HG03103 (cell line): ENCODE data around the gene C12orf56.

Experiments
- ATAC-seq: cut with Tn5 transposase; IDR thresholded peaks from one replicate; pipeline ENCODE4 v1.9.1; 2021; ENCODE audit warnings: low read depth; ENCODE audit not compliant: unreplicated experiment

Gene C12orf56, protein sequence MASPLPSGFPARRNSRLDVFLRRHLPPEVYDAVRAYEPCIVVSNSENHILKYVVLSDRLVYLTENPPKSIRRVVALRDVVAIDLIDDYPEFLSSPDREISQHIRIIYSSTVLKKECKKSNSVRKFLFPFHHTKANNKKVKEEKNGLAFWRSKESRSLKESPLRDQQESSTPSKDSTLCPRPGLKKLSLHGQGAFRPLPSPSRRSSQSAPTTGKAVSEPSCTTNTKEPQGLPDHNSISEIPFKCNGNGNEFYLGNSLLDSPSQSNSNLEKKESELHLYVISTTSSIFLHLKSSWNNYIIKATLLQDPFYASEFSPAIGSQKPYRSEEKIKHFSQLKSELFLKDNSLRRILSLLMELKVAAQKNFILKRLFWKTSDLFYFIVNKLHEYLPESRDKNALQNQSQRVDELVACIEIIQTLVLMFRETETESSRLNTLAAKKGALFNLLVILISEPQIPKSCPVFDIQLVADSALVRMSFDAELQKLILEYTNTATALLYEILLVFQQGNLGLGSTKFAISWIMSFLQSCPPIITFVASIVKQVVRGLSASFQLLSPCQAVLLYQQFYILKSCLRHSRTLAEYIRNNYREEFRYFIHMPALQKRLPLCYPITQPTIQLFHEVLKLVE

DNA sequence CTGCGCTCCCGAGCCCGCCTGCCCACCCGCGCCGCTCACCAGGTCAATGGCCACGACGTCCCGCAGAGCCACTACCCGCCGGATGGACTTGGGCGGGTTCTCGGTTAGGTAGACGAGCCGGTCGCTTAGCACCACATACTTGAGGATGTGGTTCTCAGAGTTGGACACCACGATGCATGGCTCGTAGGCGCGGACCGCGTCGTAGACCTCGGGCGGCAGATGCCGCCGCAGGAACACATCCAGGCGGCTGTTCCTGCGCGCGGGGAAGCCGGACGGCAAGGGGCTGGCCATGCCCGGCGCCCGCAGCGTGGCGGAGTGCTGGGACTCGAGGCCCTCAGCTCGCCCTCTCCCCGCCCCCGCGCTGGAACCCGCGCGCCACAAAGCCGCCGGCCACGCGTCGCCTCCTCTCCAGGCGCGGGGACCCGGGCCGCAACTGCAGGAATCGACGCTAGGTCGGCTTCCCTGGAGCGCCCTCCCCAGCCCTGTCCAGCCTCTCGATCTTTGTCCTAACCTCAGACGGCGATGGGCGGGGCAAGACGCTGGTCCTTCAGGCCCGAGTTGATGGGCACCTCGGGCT is at the start of gene C12orf56:
TSS of gene C12orf56 (minus strand) at position 484 of the 577 bp plus-strand sequence. CDS start at position 291, 193 bp downstream.
- no peak for ATAC-seq

DNA sequence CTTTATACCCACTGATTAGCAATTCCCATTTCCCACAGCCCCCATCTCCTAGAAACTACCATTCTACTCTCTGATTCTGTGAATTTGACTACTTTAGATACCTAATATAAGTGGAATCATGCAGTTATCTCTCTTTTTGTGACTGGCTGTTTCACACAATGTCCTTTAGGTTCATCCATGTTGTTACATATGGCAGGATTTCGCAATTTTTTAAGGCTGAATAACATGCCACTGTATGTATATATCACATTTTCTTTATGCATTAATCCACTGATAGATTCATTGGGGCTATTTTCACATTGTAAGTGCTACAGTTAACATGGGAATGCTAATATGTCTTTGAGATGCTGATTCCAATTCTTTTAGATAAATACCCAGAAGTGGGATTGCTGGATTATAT is 49.5 kb upstream of the C12orf56 start:
- no peak for ATAC-seq

DNA sequence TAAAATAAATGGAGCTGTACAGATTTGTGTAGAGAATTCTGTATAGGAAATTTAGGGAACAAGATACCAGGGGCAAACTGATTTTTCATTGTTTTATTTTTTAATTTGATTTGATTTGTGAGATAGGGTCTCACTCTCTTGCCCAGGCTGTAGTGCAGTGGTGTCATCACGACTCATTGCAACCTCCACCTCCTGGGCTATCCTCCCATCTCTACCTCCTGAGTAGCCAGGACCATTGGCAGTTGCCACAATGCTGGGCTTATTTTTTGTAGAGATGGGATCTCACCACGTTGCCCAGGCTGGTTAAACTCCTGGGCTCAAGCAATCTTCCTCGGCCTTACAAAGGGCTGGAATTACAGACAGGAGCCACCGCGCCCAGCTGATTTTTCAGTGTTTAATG is 43.4 kb upstream of the C12orf56 start:
- ATAC-seq = no peak

DNA sequence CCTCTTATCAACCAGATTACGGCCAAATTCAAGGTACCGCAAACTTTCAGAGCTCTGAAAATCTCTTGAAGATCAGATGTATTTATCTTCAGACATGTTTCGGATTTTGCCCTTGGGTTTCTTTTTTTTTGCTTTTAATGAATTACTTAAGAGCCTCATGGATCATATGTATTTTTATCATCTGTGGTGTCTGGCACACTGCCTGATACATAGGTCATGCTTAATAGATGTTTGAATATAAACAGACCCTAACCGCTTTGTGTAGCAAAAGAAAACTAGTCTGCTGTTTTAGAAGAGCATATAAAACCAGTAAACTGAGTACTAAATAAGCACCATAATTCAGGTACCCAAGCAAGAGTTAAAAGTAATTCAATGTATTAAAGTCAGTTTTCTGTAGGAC is 41.2 kb upstream of the C12orf56 start:
- ATAC-seq = no peak

DNA sequence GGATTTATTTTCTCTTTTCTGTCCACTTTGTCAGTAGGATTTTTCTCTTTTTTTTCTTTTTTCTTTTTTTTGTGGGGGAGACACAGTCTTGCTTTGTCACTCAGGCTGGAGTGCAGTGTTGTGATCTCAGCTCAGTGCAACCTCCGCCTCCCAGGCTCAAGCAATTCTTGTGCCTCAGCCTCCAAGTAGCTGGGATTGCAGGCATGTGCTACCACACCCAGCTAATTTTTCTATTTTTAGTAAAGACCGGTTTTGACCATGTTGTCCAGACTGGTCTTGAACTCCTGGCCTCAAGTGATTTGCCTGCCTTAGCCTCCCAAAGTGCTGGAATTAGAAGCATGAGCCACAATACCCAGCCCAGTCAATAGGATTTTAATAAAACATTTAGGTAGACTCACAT is 40.3 kb upstream of the C12orf56 start:
- ATAC-seq = no peak

DNA sequence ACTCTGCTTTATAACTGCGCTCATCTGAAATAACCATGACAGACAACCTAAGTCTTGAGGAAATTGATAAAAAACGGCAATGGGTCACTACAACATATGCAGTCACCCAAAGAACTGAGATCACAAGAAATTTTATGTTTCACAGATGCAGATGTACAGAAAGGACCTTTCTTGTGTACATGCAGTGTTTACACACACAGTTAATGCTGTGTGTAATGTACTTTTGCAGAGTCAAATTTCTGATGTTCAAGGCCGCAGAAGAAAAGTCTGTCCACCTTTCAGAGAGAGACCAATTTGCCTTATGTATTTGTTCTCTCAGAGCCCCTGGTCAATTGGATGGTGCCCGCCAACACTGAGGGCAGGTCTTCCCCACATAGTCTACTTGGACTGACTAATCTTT is 38.4 kb upstream of the C12orf56 start:
- ATAC-seq = no peak

DNA sequence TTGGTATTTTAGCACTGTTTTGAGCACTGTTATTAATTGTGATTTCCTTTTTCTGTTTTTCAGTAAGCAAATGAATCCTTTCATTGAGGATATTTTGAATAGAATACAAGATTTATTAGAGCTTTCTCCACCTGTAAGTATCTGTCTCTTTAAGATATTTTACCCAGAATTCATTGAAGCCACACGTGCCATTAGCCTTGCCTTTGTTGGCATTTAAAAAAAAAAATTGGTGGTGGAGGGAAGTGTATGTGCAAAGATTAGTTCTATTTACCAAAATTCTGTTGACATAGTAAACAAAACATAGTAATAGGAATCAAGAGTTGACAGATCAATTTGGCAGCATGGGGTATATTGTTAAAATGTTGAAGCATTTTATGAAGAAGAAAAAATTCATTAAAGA is 37.4 kb upstream of the C12orf56 start:
- no peak for ATAC-seq

DNA sequence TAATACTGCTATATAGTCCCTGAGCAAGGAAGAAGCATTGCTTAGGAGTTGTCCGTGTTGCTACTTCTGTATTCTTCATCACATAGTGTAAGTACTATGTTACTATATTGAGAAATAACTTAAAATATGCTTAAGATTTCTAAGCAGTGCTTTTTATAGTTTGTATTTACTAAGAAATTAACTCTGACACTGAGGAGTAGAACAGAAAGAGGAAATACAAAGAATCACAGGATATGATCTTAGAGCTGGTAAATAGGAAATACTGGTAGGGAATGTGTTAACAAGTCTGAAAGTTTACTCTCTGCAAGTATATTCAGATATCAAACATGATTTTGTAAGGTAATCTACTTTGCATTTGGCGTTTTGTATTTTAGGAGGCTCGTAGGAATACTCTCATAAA is 29.1 kb upstream of the C12orf56 start:
- no peak for ATAC-seq

DNA sequence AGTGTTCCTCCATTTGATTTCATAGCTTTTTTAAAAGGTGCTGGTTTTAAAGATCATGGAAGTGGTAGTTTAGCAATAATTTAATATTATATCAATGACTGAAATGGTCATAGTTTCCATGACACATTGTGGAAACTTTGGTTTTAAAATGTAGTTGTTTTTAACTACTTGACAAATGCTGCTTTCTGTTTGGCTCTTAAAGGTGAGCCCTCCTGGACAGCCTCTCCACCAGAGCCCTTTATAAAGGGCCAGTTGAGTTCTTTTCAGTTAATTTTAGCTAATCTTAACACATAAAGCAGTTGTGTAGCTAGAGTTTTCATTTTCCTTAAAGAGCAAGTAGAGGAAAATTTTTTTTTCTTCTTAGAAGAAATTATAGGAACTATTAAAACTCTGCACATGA is 27.7 kb upstream of the C12orf56 start:
- ATAC-seq = no peak

DNA sequence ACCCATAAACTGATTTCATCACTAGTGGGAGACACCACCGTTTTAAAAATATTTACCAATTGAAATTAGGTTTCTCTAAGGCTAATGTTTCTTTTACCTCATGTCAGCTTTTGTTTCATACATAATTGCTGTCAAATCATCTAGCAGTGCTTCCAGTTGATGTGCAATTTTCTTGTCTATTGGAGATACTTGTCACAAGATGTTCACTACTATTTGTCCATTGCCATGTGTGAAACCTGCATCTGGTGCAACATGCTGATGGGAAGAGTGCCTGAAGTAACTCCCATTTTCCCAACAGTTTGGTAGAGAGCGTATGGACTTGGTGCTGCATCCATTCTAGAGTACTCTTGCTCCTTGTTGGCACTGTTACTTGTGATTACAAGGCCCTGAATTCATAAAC is 23.3 kb upstream of the C12orf56 start:
- no peak for ATAC-seq

DNA sequence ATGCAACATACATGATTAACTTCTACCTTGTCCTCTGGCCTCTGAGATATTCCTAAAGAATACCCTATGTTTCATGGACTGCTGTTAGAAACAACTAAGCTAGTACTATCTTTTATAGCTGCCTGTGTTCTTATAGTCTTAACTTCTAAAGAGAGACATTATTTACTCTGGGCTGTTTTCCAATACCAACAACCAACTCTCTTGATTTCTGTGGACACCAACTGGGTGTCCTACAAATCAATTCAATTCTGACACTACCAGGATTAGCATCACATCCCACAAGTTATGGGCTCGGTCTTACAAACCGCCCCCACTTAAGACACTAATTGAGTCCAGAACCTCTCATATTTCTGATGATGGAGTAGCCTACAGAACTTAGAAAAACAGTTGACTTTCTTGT is 21.9 kb upstream of the C12orf56 start:
- no peak for ATAC-seq

DNA sequence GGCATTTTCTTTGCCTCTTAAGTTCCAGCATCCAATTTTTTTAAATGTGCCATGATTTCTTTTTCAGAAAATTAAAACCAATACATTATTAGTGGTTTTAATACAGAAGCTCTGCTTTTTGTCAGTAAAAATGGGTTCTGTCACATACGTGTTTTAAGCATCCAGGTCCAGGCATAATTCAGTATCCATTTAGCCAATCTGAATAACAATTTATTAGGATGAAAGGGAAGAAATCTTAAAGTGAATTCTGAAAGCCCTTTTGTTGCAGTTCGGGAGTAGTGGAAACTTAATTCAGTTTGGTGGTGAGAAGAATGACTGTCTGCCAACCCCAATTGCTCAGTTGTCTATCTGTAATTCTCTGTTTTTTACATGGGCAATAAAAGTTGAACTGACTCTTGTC is 20.9 kb upstream of the C12orf56 start:
- ATAC-seq = no peak

DNA sequence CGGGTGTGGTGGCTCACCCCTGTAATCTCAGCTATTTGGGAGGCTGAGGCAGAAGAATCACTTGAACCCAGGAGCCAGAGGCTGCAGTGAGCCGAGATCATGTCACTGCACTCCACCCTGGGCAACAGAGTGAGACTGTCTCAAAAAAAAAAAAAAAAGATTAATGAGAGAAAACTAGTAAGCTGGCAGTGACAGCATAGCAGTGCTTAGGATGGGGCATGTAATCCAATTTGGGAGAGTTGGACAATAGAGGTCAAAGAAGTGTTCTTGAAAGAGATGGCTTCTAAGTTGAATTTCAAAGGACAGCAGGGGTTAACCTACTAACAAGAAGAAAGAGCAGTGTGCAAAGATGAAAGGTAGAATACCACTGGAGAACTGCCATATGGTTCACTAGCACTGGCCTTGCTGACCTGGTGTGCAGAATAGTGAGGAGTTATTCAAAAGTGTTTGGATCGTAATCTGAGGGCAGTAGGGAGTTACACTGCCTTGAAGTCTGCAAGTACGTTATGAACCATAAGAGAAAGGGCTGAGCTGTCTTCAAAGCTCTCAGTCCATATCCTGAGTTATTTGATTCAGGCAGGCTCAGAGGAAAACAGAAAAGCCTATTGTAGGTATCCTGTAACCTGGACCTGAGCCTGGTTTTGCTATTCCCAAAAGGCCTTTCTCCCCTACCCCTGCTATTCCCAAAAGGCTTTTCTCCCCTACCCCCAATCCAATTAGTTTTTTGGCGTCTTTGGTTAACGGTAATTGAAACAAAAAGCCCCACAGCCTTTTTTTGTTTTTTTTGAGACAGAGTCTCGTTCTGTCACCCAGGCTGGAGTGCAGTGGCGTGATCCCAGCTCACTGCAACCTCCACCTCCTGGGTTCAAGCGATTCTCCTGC is 17.0 kb upstream of the C12orf56 start:
- no peak for ATAC-seq

DNA sequence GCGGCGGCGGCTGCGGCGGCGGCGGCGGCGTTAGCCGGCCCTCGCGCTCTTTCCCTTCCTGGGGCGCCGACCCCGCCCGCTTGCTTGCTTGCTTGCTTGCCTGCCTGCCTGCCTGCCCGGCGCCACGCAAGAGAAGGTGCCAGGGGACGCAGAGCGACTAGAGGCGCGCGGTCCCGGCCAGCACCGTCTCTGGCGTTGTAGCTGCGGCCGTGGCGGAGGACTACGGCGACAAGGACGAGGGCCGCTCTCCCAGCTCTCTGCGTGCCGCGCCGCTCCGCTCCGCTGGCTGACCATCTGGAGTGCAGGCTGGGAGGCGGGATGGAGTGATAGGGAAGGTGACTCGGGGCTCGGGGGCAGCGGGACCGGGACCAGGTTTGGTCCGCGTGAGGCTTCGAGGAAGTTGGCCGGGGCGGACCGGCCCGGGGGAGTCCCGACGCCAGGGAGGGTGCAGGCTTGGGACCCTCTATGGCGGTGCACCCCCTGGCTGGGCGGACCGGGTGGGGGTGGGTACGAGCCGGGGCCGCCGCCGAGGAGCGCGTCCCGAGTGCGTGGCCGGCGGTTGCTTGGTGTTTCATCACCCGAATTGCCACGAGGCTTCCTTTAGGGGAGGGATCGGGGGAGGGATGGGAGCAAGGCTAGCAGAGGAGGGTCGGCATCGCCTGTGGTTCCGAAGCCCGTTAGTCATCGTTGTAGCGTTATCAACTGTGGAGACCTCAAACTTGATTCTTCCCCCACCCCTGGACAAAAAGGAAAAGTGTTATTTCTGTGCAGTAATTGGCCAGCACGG is 14.1 kb upstream of the C12orf56 start:
- ATAC-seq = peak; percentile 17

DNA sequence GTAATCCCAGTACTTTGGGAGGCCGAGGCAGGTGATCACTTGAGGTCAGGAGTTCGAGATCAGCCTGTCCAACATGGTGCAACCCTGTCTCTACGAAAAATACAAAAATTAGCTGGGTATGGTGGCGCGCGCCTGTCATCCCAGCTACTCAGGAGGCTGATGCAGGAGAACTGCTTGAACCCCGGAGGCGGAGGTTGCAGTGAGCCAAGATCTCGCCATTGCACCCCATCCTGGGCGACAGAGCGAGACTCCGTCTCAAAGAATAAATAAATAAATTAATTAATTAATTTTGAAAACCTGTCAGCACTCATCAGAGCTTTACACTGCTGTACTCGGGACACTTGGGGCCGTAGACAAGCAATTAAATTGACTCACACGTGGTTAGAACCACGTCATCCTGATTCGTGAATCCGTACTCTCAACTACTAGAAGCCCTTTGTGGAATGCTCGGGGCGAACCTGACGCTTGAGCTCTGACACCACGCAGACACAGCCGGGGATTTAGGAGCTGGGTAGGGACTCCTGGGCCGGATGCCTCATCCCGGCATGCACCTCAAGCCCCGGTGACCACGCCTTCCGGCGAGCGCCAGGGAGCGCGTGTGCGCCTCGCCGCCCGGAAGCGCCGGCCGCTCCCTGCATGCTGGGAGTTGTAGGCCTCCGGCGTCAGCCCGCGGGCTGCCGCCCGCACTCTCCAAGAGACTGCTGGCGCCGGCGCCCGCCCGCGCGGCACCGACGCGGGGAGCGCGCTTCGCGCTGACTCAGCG is 13.3 kb upstream of the C12orf56 start, which contains the start of gene XPOT:
TSS of gene XPOT (plus strand) at position 686 of the 763 bp plus-strand sequence. CDS start 5,644 bp downstream, outside the sequence.
- peak; percentile 95 for ATAC-seq

DNA sequence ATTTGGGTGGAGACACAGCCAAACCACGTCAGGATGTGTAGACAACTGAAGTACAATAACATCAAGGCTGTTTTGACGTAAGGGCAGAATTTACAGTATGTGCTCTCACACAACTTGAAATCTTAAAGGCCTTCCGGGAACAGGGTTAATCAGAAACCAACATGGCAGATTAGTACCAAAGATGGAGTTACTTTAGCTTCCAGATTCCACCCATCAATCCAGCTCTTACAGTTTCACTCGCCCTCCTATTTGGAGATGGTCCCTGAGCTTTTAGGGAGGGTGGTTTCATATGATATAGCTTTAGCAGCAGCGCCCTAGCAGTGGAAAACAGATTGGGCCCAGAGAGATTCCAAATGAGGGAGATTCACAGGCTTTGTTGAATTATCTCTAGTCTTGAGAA is 11.6 kb upstream of the C12orf56 start:
- no peak for ATAC-seq

DNA sequence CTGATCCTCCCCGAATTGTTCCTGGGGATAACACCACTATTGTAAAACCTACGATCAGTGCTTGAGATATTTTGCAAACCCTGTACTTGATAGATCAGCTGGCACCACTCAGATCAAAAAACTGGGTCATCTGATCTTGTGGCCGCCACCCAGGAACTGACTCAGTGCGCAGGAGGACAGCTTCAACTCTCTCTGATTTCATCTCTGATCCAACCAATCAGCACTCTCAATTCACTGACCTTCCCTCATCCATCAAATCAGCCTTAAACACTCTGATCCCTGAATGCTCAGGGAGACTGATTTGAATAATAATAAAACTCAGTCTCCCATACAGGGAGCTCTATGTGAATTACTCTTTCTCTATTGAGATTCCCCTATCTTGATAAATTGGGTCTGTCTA is 9.5 kb upstream of the C12orf56 start:
- no peak for ATAC-seq

DNA sequence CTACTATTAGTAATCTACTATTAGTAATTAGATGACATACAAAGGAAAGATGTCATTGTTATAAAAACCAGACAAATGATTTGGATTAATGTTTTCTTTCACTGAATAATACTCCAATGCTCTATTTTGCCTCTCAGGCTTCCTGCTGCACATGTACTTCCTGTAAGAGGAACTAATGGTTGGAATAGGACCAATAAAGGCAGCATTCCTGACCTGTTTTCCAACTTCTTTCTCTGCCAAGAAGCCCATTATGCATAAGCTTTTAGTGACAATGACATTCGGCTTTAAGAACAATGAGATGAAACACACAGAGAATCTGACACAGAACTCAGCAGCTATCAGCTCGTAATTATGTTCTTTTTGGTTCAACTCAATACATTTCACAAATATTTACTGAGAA is 5.2 kb upstream of the C12orf56 start:
- ATAC-seq = no peak

DNA sequence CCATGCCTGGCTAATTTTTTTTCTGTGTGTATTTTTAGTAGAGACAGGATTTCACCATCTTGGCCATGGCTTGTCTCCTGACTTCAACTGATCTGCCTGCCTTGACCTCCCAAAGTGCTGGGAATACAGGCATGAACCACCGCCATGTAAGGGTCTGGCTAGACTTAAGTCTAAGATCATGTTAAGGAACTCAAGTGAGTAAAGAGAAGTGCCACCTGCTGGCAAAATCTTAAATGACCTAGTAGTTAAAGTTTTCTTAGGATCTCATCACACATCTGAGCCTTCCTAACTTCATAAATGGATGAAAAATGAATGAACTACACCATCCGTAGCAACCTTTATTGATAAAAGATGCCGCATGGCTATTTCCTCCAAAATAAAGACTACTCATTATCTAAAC is 1.7 kb upstream of the C12orf56 start:
- peak; percentile 62 for ATAC-seq
